Common myeloid progenitor, CD34-positive (primary cell): ENCODE data around the gene ATG9A.

Experiments
- CTCF ChIA-PET: fragments of 350-600 bp; sonication (Branson Sonifier 250); formaldehyde crosslinking; loops from one replicate; lab custom pipeline; 2021; ENCODE audit warnings: antibody characterized with exemption; lab: Charles Lee
- POLR2A ChIA-PET: fragments of 350-600 bp; sonication (Branson Sonifier 250); formaldehyde crosslinking; loops from one replicate; lab custom pipeline; 2021; ENCODE audit warnings: antibody characterized with exemption; lab: Charles Lee
- DNase-seq, 3 donors: peaks; one replicate each; pipeline versions ENCODE4 v3.0.0 to v3.0.0-alpha.2; 2013
- H3K27ac ChIP-seq, 2 experiments: 1 replicate in 1 of 2; 2 replicates in 1 of 2; pipeline ENCODE4 v1.7.0; 2013; ENCODE audit warnings: inconsistent platforms in 2 of 2, low read length in 2 of 2, mild to moderate bottlenecking in 2 of 2, low read depth in 1 of 2, moderate library complexity in 1 of 2; ENCODE audit not compliant: severe bottlenecking in 2 of 2, insufficient read depth in 1 of 2, poor library complexity in 1 of 2
- H3K27me3 ChIP-seq, 5 experiments: replicated peaks in 2 of 5; 1 replicate in 3 of 5; 2 replicates in 2 of 5; pipeline versions ENCODE4 v1.6.1 to v1.7.0; 2013; ENCODE audit warnings: low read length in 4 of 5, mild to moderate bottlenecking in 2 of 5, moderate library complexity in 2 of 5, inconsistent platforms in 1 of 5; ENCODE audit not compliant: insufficient read depth in 5 of 5, control insufficient read depth in 4 of 5
- H3K36me3 ChIP-seq, 4 experiments: 1 replicate in 2 of 4; 2 replicates in 2 of 4; pipeline versions ENCODE4 v1.6.1 to v1.7.0; 2013; ENCODE audit warnings: low read length in 3 of 4, control low read depth in 1 of 4, mild to moderate bottlenecking in 1 of 4; ENCODE audit not compliant: control insufficient read depth in 4 of 4, insufficient read depth in 4 of 4
- H3K4me1 ChIP-seq, 4 experiments: 1 replicate in 3 of 4; 2 replicates in 1 of 4; pipeline versions ENCODE4 v1.6.1 to v1.7.1; 2013; ENCODE audit warnings: low read length in 3 of 4, mild to moderate bottlenecking in 3 of 4, control low read depth in 1 of 4, inconsistent platforms in 1 of 4, moderate library complexity in 1 of 4; ENCODE audit not compliant: control insufficient read depth in 4 of 4, insufficient read depth in 4 of 4; ENCODE audit errors: control extremely low read depth in 1 of 4
- H3K4me3 ChIP-seq, 7 experiments: 1 replicate in 4 of 7; 2 replicates in 3 of 7; pipeline versions ENCODE4 v1.5.1 to v1.7.0; 2013; ENCODE audit warnings: mild to moderate bottlenecking in 7 of 7, low read length in 6 of 7, moderate library complexity in 6 of 7, inconsistent platforms in 2 of 7, low read depth in 2 of 7, control low read depth in 1 of 7; ENCODE audit not compliant: insufficient read depth in 4 of 7, control insufficient read depth in 1 of 7; ENCODE audit errors: extremely low read depth in 1 of 7
- H3K9me3 ChIP-seq, 5 experiments: 1 replicate in 4 of 5; 2 replicates in 1 of 5; pipeline versions ENCODE4 v1.6.1 to v1.7.1; 2013; ENCODE audit warnings: low read length in 4 of 5, mild to moderate bottlenecking in 2 of 5, inconsistent platforms in 1 of 5, low read depth in 1 of 5, moderate library complexity in 1 of 5; ENCODE audit not compliant: control insufficient read depth in 4 of 5, insufficient read depth in 2 of 5; ENCODE audit errors: control extremely low read depth in 1 of 5
- WGBS: methylation state at CpG from one replicate; pipeline ENCODE4 v1.1.5; 2013; ENCODE audit not compliant: insufficient coverage; 5-methylcytosine and 5-hydroxymethylcytosine counted together

ATG9A gene

DNA sequence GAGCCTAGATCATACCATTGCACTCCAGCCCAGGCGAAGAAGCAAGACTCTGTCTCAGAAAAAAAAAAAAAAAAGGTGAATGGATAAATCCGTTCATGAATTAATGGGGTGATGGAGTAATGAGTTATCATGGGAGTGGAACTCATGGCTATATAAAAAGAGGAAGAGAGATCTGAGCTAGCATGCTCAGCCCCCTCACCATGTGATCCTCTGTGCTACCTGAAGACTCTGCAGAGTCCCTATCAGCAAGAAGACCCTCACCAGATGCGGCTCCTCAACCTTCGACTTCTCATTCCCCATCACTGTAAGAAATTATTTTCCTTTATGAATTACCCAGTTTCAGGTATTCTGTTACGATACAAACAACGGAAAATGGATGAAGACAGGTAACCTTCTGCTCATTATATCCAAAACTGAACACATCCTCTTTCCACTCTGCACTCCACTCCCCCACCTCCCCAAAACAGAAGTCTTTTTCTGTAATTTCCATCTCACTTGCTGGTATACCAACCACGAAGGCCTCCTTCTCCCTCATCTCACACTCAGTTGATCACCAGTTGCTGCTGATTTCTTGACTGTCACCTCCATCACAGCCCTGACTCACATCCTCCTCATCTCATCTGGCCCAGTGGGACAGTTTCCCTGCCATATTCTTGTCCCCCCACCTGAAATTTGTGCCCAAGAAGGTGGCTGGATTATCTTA is 42.5 kb downstream of the ATG9A start:
- 92% methylated on average over 4 of the region's 7 CpGs for WGBS
- Histone ChIP-seq H3K9me3 (no peaks in the 10 kb centered on the region), H3K27me3 (no peaks in the 10 kb centered on the region), H3K4me3 (no peak overlapping the region), H3K27ac (no peak overlapping the region), H3K4me1 (peaks cover 0 to 17% (median 6%) of the 10 kb centered on the region in 4 experiments), H3K36me3 (peaks cover 10 to 36% (median 30%) of the 10 kb centered on the region in 4 experiments)
- no peak for DNase-seq
- POLR2A ChIA-PET, result no interaction called here
- CTCF ChIA-PET, result no interaction called here

DNA sequence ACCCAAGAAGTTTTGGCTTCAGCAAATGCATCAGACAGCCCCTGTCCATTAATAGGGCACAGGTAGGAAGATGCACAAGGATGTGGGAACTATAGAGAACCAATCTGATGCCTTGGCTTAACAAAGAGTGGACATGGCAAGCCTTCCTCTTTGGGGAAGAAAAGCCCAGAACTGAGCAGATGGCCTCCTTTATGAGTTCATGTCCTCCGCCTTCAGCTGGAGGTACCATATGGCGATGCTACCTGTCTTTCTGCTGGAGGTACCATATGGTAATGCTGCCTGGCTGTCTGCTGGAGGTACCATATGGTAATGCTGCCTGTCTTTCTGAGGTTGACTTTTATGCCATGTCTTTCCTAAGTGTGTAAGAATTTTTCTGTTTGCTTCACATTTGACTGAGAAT is 45.3 kb downstream of the ATG9A start:
- POLR2A ChIA-PET, result no interaction called here
- H3K4me1 ChIP-seq, result peaks cover 2 to 45% (median 23%) of the 10 kb centered on the region in 4 experiments
- DNase-seq, result no peak
- no peaks in the 10 kb centered on the region for H3K27me3 ChIP-seq
- H3K9me3 ChIP-seq, result no peaks in the 10 kb centered on the region
- no peak overlapping the region for H3K4me3 ChIP-seq
- 100% methylated on average over 2 of the region's 2 CpGs for WGBS
- H3K36me3 ChIP-seq, result peaks cover 10 to 61% (median 50%) of the 10 kb centered on the region in 4 experiments
- CTCF ChIA-PET, result interaction anchor here (0.6 to 7.4 kb wide), 5 partner anchors 10 to 571 kb away, joined by 3 to 84 read pairs (median 13); partner anchors contain the start of gene ZFAND2B
- no peak overlapping the region for H3K27ac ChIP-seq

DNA sequence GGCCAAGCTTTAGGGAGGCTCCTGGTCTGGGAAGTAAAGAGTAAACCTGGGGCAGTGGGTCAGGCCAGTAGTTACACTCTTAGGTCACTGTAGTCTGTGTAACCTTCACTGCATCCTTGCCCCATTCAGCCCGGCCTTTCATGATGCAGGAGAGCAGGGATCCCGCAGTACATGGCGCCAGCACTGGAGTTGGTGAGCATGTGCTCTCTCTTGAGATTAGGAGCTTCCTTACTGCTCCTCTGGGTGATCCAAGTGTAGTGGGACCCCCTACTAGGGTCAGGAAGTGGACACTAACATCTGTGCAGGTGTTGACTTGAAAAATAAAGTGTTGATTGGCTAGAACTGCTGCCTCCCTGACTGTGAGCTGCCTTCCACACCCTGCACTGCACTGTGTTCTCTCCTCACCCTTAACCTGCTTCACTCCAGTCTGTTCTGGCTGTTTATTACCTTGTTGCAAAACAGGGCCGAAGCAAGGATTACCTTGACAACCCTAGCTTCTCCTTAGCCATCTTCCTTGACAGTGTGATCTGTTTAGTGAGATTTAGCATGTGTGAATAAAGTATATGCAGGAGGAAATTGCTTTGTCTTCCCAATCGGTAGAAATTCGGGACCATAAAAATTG is 46.2 kb downstream of the ATG9A start:
- H3K27ac ChIP-seq, result peak overlapping the region in 1 of 2 experiments; percentile 59
- no peaks in the 10 kb centered on the region for H3K27me3 ChIP-seq
- no peak for DNase-seq
- POLR2A ChIA-PET, result interaction anchor here (1.4 kb wide), 1 partner anchor 11 kb away, joined by 4 read pairs; no protein-coding TSS in a partner anchor
- peaks cover 10 to 61% (median 50%) of the 10 kb centered on the region in 4 experiments for H3K36me3 ChIP-seq
- H3K9me3 ChIP-seq, result no peaks in the 10 kb centered on the region
- peaks cover 5 to 51% (median 29%) of the 10 kb centered on the region in 4 experiments for H3K4me1 ChIP-seq
- no peak overlapping the region for H3K4me3 ChIP-seq
- CTCF ChIA-PET, result interaction anchor here (0.7 to 7.4 kb wide), 8 partner anchors 9 to 94 kb away, joined by 3 to 84 read pairs (median 13); partner anchors contain the start of genes SLC23A3 and ZFAND2B
- whole genome bisulfite sequencing, result 96% methylated on average over 5 of the region's 6 CpGs

DNA sequence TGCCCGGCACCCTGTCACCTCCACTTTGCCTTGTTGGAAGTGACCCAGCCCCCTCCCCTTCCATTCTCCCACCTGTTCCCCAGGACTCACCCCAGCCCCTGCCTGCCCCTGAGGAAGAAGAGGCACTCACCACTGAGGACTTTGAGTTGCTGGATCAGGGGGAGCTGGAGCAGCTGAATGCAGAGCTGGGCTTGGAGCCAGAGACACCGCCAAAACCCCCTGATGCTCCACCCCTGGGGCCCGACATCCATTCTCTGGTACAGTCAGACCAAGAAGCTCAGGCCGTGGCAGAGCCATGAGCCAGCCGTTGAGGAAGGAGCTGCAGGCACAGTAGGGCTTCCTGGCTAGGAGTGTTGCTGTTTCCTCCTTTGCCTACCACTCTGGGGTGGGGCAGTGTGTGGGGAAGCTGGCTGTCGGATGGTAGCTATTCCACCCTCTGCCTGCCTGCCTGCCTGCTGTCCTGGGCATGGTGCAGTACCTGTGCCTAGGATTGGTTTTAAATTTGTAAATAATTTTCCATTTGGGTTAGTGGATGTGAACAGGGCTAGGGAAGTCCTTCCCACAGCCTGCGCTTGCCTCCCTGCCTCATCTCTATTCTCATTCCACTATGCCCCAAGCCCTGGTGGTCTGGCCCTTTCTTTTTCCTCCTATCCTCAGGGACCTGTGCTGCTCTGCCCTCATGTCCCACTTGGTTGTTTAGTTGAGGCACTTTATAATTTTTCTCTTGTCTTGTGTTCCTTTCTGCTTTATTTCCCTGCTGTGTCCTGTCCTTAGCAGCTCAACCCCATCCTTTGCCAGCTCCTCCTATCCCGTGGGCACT is 46.9 kb downstream of the ATG9A start:
- Histone ChIP-seq H3K27ac (peak overlapping the region in 1 of 2 experiments; percentile 59), H3K4me1 (peaks cover 5 to 54% (median 31%) of the 10 kb centered on the region in 4 experiments), H3K4me3 (peak overlapping the region in 2 of 7 experiments; percentile 12 to 25), H3K27me3 (no peaks in the 10 kb centered on the region), H3K36me3 (peaks cover 10 to 61% (median 50%) of the 10 kb centered on the region in 4 experiments), H3K9me3 (no peaks in the 10 kb centered on the region)
- CTCF ChIA-PET, result interaction anchor here (0.5 to 7.4 kb wide), 14 partner anchors 8 to 113 kb away, joined by 3 to 84 read pairs (median 6); partner anchors contain the start of genes GLB1L, SLC23A3, STK16 and ZFAND2B
- POLR2A ChIA-PET, result interaction anchor here (1.4 kb wide), 1 partner anchor 10 kb away, joined by 4 read pairs; no protein-coding TSS in a partner anchor
- 27% methylated on average over 3 of the region's 8 CpGs for WGBS
- DNase-seq, result peak in 2 of 3 donors; percentile 41 to 82

DNA sequence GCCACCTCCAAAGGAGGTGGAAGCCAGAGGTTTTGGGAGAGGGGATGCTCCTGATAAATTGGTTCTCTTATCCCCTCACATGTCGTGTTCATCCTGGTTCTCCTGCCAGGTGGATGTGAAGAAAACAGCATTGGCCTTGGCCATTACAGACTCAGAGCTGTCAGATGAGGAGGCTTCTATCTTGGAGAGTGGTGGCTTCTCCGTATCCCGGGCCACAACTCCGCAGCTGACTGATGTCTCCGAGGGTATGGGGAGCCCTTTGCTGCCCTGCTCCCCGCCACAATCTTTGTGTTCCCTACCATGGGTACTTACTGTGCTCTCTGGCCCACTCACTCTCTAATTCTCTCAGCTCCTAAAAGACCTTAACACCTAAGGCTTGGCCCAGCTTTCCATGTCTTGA is 47.9 kb downstream of the ATG9A start:
- DNase-seq, result no peak
- H3K27ac ChIP-seq, result no peak overlapping the region
- WGBS, result 98% methylated on average over 5 of the region's 6 CpGs
- H3K36me3 ChIP-seq, result peaks cover 10 to 61% (median 50%) of the 10 kb centered on the region in 4 experiments
- CTCF ChIA-PET, result interaction anchor here (0.8 to 7.4 kb wide), 10 partner anchors 10 to 114 kb away, joined by 3 to 84 read pairs (median 6); partner anchors contain the start of genes SLC23A3 and ZFAND2B
- POLR2A ChIA-PET, result no interaction called here
- peak overlapping the region in 1 of 7 experiments; percentile 4 for H3K4me3 ChIP-seq
- H3K4me1 ChIP-seq, result peaks cover 7 to 59% (median 39%) of the 10 kb centered on the region in 4 experiments
- H3K27me3 ChIP-seq, result no peaks in the 10 kb centered on the region
- no peaks in the 10 kb centered on the region for H3K9me3 ChIP-seq

DNA sequence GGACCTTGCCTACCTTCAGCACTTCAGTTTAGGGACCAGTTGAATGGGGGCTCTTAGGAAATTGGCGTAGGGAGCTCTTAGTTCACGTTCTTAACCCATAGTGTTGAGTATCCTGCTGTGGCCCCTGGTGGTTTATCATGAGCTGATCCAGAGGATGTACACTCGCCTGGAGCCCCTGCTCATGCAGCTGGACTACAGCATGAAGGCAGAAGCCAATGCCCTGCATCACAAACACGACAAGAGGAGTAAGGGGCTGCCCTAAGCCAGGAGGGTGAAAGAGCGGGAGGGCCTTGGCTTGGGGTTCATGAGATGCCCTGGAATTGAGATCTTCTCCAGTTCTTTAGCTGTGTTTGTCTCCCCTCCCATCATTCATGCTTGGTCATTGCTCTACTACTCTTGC is 48.5 kb downstream of the ATG9A start:
- ChIA-PET CTCF (interaction anchor here (0.8 to 7.4 kb wide), 10 partner anchors 10 to 97 kb away, joined by 3 to 84 read pairs (median 4); partner anchors contain the start of genes SLC23A3 and ZFAND2B), POLR2A (no interaction called here)
- H3K9me3 ChIP-seq, result no peaks in the 10 kb centered on the region
- WGBS, result 90% methylated on average over 4 of the region's 5 CpGs
- H3K27me3 ChIP-seq, result no peaks in the 10 kb centered on the region
- H3K4me1 ChIP-seq, result peaks cover 7 to 62% (median 44%) of the 10 kb centered on the region in 4 experiments
- DNase-seq, result no peak
- peak overlapping the region in 1 of 2 experiments; percentile 8 for H3K27ac ChIP-seq
- H3K36me3 ChIP-seq, result peaks cover 10 to 58% (median 50%) of the 10 kb centered on the region in 4 experiments
- no peak overlapping the region for H3K4me3 ChIP-seq
